ENCODE data around the gene HSPA14. TPM values are rescaled to one million over a fixed set of nuclear protein-coding genes. Genes with fewer than 3 reads are reported as not detected.
A peak's percentile ranks its signal among the peaks of the same experiment; 100 is the strongest.

The HSPA14 gene
- total and polyA plus RNA-seq, 2 of the 8 experiments (the other 6 are each of a cell fraction or from before 2014, with no cell fraction given): 20.5 to 36.4 TPM

DNA sequence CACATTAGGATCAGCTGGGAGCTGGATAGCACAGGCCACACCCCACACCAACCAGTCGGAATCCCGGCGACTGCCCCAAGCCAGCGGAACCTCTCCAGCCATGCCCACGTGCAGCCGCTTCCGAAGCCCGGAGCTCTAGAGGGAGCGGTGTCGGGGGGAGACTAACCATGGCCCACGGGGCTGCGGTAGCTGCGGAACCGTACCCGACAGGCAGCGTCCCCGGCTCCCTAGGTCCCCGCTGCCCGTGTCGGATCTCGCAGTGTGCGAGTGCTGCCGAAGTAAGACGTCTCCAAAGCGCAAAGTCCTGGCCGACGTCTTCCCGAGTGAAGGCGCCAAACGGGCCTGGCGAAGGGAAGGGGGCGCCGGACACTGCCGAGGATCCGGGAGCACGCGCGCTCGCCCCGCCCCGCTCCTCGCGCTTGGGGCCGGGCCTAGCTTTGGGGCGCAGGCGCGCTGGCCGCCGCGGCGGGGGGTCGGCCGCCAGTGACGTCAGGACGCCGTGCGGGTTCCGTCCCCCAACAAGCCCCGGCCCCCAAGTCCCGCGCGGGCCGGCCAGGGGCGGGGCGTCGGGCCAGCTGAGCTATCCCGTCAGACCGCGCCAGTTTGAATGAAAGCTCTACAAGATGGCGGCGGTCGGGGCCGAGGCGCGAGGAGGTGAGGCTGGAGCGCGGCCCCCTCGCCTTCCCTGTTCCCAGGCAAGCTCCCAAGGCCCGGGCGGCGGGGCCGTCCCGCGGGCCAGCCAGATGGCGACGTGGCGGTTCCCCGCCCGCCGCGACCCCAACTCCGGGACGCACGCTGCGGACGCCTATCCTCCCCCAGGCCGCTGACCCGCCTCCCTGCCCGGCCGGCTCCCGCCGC, 40.4 kb downstream of the HSPA14 start, which contains the start of gene SUV39H2 (continued):
- TF ChIP-seq RBBP5 (IDR thresholded peaks at IDR 0.05; ENCODE audit: borderline replicate concordance, low read depth, low read length) (peak; percentile 92), EZH2 (IDR thresholded peaks at IDR 0.05; ENCODE audit: low read depth, low read length, severe bottlenecking) (no peak), MAFK (IDR thresholded peaks at IDR 0.05; ENCODE audit: low read depth, low read length) (no peak), CTBP2 (IDR thresholded peaks at IDR 0.05; ENCODE audit: borderline replicate concordance, insufficient read depth, insufficient read length, low read length) (no peak), POLR2A (IDR thresholded peaks at IDR 0.05; ENCODE audit: control extremely low read depth in 1 of 2, low read depth in 2 of 2, low read length in 2 of 2) (peak; percentile 85 to 92)
- TF ChIP-seq, protein P1, sequence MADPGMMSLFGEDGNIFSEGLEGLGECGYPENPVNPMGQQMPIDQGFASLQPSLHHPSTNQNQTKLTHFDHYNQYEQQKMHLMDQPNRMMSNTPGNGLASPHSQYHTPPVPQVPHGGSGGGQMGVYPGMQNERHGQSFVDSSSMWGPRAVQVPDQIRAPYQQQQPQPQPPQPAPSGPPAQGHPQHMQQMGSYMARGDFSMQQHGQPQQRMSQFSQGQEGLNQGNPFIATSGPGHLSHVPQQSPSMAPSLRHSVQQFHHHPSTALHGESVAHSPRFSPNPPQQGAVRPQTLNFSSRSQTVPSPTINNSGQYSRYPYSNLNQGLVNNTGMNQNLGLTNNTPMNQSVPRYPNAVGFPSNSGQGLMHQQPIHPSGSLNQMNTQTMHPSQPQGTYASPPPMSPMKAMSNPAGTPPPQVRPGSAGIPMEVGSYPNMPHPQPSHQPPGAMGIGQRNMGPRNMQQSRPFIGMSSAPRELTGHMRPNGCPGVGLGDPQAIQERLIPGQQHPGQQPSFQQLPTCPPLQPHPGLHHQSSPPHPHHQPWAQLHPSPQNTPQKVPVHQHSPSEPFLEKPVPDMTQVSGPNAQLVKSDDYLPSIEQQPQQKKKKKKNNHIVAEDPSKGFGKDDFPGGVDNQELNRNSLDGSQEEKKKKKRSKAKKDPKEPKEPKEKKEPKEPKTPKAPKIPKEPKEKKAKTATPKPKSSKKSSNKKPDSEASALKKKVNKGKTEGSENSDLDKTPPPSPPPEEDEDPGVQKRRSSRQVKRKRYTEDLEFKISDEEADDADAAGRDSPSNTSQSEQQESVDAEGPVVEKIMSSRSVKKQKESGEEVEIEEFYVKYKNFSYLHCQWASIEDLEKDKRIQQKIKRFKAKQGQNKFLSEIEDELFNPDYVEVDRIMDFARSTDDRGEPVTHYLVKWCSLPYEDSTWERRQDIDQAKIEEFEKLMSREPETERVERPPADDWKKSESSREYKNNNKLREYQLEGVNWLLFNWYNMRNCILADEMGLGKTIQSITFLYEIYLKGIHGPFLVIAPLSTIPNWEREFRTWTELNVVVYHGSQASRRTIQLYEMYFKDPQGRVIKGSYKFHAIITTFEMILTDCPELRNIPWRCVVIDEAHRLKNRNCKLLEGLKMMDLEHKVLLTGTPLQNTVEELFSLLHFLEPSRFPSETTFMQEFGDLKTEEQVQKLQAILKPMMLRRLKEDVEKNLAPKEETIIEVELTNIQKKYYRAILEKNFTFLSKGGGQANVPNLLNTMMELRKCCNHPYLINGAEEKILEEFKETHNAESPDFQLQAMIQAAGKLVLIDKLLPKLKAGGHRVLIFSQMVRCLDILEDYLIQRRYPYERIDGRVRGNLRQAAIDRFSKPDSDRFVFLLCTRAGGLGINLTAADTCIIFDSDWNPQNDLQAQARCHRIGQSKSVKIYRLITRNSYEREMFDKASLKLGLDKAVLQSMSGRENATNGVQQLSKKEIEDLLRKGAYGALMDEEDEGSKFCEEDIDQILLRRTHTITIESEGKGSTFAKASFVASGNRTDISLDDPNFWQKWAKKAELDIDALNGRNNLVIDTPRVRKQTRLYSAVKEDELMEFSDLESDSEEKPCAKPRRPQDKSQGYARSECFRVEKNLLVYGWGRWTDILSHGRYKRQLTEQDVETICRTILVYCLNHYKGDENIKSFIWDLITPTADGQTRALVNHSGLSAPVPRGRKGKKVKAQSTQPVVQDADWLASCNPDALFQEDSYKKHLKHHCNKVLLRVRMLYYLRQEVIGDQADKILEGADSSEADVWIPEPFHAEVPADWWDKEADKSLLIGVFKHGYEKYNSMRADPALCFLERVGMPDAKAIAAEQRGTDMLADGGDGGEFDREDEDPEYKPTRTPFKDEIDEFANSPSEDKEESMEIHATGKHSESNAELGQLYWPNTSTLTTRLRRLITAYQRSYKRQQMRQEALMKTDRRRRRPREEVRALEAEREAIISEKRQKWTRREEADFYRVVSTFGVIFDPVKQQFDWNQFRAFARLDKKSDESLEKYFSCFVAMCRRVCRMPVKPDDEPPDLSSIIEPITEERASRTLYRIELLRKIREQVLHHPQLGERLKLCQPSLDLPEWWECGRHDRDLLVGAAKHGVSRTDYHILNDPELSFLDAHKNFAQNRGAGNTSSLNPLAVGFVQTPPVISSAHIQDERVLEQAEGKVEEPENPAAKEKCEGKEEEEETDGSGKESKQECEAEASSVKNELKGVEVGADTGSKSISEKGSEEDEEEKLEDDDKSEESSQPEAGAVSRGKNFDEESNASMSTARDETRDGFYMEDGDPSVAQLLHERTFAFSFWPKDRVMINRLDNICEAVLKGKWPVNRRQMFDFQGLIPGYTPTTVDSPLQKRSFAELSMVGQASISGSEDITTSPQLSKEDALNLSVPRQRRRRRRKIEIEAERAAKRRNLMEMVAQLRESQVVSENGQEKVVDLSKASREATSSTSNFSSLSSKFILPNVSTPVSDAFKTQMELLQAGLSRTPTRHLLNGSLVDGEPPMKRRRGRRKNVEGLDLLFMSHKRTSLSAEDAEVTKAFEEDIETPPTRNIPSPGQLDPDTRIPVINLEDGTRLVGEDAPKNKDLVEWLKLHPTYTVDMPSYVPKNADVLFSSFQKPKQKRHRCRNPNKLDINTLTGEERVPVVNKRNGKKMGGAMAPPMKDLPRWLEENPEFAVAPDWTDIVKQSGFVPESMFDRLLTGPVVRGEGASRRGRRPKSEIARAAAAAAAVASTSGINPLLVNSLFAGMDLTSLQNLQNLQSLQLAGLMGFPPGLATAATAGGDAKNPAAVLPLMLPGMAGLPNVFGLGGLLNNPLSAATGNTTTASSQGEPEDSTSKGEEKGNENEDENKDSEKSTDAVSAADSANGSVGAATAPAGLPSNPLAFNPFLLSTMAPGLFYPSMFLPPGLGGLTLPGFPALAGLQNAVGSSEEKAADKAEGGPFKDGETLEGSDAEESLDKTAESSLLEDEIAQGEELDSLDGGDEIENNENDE (IDR thresholded peaks at IDR 0.05; ENCODE audit: insufficient replicate concordance, low read length): no peak

All from H1 (cell line).